Measurements from ENCODE around the gene ADAMTSL2. TPM values are rescaled to one million over a fixed set of nuclear protein-coding genes. Genes with fewer than 3 reads are reported as not detected.

ADAMTSL2 gene
- total RNA-seq, 2 donors from 2014 or later = 0.18 to 0.93 TPM

- no peaks in the 10 kb centered on the region for H3K4me1 Mint-ChIP-seq
- Histone ChIP-seq H3K9me3 (ENCODE audit: control insufficient read depth, low read length) (no peaks in the 10 kb centered on the region), H3K27me3 (ENCODE audit: control insufficient read depth, insufficient read depth, low read length, poor library complexity, severe bottlenecking) (no peaks in the 10 kb centered on the region), H3K36me3 (ENCODE audit: control insufficient read depth, insufficient read depth, low read length) (no peaks in the 10 kb centered on the region), H3K4me3 (ENCODE audit: low read length) (no peak overlapping the region), H3K27ac (ENCODE audit: low read depth, low read length) (no peak overlapping the region), H3K9ac (ENCODE audit: extremely low read depth, low read length, poor library complexity, severe bottlenecking) (no peak overlapping the region), H3K4me1 (ENCODE audit: control insufficient read depth, insufficient read depth, low read length) (no peaks in the 10 kb centered on the region)
- no peaks in the 10 kb centered on the region for H3K27me3 Mint-ChIP-seq (ENCODE audit: insufficient read depth)
- no peaks in the 10 kb centered on the region for H3K9me3 Mint-ChIP-seq
- DNase-seq = no peak
- WGBS, 2 experiments (ENCODE audit: insufficient coverage in 1 of 2, insufficient read length in 1 of 2) = 86 to 90% methylated on average over 5 of the region's 5 CpGs
- H3K4me3 Mint-ChIP-seq = no peak overlapping the region
- H3K36me3 Mint-ChIP-seq (ENCODE audit: low read depth) = no peaks in the 10 kb centered on the region
- no peak overlapping the region for H3K27ac Mint-ChIP-seq
- TF ChIP-seq, protein P1, sequence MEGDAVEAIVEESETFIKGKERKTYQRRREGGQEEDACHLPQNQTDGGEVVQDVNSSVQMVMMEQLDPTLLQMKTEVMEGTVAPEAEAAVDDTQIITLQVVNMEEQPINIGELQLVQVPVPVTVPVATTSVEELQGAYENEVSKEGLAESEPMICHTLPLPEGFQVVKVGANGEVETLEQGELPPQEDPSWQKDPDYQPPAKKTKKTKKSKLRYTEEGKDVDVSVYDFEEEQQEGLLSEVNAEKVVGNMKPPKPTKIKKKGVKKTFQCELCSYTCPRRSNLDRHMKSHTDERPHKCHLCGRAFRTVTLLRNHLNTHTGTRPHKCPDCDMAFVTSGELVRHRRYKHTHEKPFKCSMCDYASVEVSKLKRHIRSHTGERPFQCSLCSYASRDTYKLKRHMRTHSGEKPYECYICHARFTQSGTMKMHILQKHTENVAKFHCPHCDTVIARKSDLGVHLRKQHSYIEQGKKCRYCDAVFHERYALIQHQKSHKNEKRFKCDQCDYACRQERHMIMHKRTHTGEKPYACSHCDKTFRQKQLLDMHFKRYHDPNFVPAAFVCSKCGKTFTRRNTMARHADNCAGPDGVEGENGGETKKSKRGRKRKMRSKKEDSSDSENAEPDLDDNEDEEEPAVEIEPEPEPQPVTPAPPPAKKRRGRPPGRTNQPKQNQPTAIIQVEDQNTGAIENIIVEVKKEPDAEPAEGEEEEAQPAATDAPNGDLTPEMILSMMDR (conservative IDR thresholded peaks at IDR 0.05) = no peak
These were observed 16.3 kb upstream of the ADAMTSL2 start for GRCh38 chr9:133518200-133518599.

- no peaks in the 10 kb centered on the region for H3K36me3 ChIP-seq (ENCODE audit: control insufficient read depth, insufficient read depth, low read length)
- H3K9ac ChIP-seq (ENCODE audit: extremely low read depth, low read length, poor library complexity, severe bottlenecking) = no peak overlapping the region
- 95 to 98% methylated on average over 25 to 27 of the region's 27 CpGs for WGBS, 2 experiments (ENCODE audit: insufficient coverage in 1 of 2, insufficient read length in 1 of 2)
- H3K4me1 Mint-ChIP-seq = no peaks in the 10 kb centered on the region
- H3K36me3 Mint-ChIP-seq (ENCODE audit: low read depth) = no peaks in the 10 kb centered on the region
- no peak overlapping the region for H3K27ac ChIP-seq (ENCODE audit: low read depth, low read length)
- no peak overlapping the region for H3K4me3 ChIP-seq (ENCODE audit: low read length)
- no peak overlapping the region for H3K4me3 Mint-ChIP-seq
- H3K27me3 ChIP-seq (ENCODE audit: control insufficient read depth, insufficient read depth, low read length, poor library complexity, severe bottlenecking) = no peaks in the 10 kb centered on the region
- no peak overlapping the region for H3K27ac Mint-ChIP-seq
- DNase-seq = no peak
- no peaks in the 10 kb centered on the region for H3K9me3 ChIP-seq (ENCODE audit: control insufficient read depth, low read length)
- H3K27me3 Mint-ChIP-seq (ENCODE audit: insufficient read depth) = no peaks in the 10 kb centered on the region
- H3K4me1 ChIP-seq (ENCODE audit: control insufficient read depth, insufficient read depth, low read length) = no peaks in the 10 kb centered on the region
- no peaks in the 10 kb centered on the region for H3K9me3 Mint-ChIP-seq
- TF ChIP-seq, protein P1 (conservative IDR thresholded peaks at IDR 0.05) = no peak
These were observed 15.6 kb upstream of the ADAMTSL2 start for GRCh38 chr9:133518706-133519449.

GRCh38 chr9:133519693-133520092 lies 14.8 kb upstream of the ADAMTSL2 start:
- H3K27ac ChIP-seq (ENCODE audit: low read depth, low read length) = no peak overlapping the region
- H3K9me3 ChIP-seq (ENCODE audit: control insufficient read depth, low read length) = no peaks in the 10 kb centered on the region
- H3K36me3 Mint-ChIP-seq (ENCODE audit: low read depth) = no peaks in the 10 kb centered on the region
- TF ChIP-seq, protein P1 (conservative IDR thresholded peaks at IDR 0.05) = no peak
- H3K27me3 ChIP-seq (ENCODE audit: control insufficient read depth, insufficient read depth, low read length, poor library complexity, severe bottlenecking) = no peaks in the 10 kb centered on the region
- 88 to 89% methylated on average over 6 to 7 of the region's 7 CpGs for WGBS, 2 experiments (ENCODE audit: insufficient coverage in 1 of 2, insufficient read length in 1 of 2)
- H3K4me1 Mint-ChIP-seq = no peaks in the 10 kb centered on the region
- H3K4me3 Mint-ChIP-seq = no peak overlapping the region
- H3K4me1 ChIP-seq (ENCODE audit: control insufficient read depth, insufficient read depth, low read length) = no peaks in the 10 kb centered on the region
- H3K27ac Mint-ChIP-seq = no peak overlapping the region
- no peaks in the 10 kb centered on the region for H3K27me3 Mint-ChIP-seq (ENCODE audit: insufficient read depth)
- no peaks in the 10 kb centered on the region for H3K9me3 Mint-ChIP-seq
- DNase-seq = no peak
- no peak overlapping the region for H3K4me3 ChIP-seq (ENCODE audit: low read length)
- H3K9ac ChIP-seq (ENCODE audit: extremely low read depth, low read length, poor library complexity, severe bottlenecking) = no peak overlapping the region
- no peaks in the 10 kb centered on the region for H3K36me3 ChIP-seq (ENCODE audit: control insufficient read depth, insufficient read depth, low read length)

Measured in endodermal cell (in vitro differentiated cells).